Measurements from ENCODE around the gene KIAA0319L. TPM values are rescaled to one million over a fixed set of nuclear protein-coding genes. Genes with fewer than 3 reads are reported as not detected.

KIAA0319L gene
- total RNA-seq, 1 experiment from 2014 or later = 72.6 TPM

DNA sequence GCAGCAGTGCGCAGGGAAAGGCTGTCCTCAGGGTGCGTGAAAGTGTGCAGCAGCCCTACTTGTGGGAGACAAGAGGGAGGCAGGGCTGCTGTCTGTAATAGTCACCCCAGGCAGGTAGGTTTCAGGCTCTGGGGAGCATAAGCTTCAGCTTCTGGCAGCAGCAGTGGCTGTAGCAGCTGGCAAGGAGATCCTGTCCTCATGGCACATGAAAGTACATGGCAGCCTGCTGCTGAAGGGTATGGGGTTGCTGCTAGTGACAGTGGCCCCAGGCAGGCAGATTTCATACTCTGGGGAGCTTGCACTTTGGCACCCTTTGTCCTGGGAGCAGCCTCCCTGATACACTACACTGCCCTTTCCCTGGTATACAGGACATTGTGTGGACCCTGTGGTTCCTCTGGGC is 26.3 kb downstream of the KIAA0319L start:
- TF ChIP-seq, protein P1, sequence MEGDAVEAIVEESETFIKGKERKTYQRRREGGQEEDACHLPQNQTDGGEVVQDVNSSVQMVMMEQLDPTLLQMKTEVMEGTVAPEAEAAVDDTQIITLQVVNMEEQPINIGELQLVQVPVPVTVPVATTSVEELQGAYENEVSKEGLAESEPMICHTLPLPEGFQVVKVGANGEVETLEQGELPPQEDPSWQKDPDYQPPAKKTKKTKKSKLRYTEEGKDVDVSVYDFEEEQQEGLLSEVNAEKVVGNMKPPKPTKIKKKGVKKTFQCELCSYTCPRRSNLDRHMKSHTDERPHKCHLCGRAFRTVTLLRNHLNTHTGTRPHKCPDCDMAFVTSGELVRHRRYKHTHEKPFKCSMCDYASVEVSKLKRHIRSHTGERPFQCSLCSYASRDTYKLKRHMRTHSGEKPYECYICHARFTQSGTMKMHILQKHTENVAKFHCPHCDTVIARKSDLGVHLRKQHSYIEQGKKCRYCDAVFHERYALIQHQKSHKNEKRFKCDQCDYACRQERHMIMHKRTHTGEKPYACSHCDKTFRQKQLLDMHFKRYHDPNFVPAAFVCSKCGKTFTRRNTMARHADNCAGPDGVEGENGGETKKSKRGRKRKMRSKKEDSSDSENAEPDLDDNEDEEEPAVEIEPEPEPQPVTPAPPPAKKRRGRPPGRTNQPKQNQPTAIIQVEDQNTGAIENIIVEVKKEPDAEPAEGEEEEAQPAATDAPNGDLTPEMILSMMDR (IDR thresholded peaks at IDR 0.05; ENCODE audit: unreplicated experiment) = no peak
- CTCF ChIA-PET = no interaction called here
- BruUV-seq (replicated peaks) = no TSS peak
- Mint-ChIP-seq H3K27ac (ENCODE audit: unreplicated experiment) (no peak overlapping the region), H3K27me3 (ENCODE audit: unreplicated experiment) (no peaks in the 10 kb centered on the region), H3K9me3 (ENCODE audit: low read depth, unreplicated experiment) (peaks cover 17% of the 10 kb centered on the region), H3K36me3 (ENCODE audit: insufficient read depth, unreplicated experiment) (peaks cover 21% of the 10 kb centered on the region), H3K4me1 (ENCODE audit: low read depth, unreplicated experiment) (no peaks in the 10 kb centered on the region), H3K4me3 (ENCODE audit: low read depth, unreplicated experiment) (no peak overlapping the region)
- no peak for DNase-seq
- intact Hi-C loops (cut with micrococcal nuclease; ENCODE audit: unreplicated experiment) = no loop called here

DNA sequence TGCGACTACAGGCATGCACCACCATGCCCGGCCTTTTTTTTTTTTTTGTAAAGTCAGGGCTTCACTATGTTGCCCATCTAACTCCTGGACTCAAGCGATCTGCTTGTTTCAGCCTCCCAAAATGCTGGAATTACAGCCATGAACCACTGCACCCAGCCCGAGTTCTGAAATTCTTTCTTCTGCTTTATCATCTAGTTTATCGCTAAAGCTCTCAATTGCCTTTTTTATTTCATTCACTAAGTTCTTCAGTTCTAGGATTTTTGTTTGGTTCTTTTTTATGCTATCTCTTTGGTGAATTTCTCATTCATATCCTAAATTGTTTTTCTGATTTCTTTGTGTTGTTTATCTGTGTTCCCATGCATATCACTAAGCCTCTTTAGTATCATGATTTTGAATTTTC is 27.0 kb downstream of the KIAA0319L start:
- Mint-ChIP-seq H3K27me3 (ENCODE audit: unreplicated experiment) (no peaks in the 10 kb centered on the region), H3K27ac (ENCODE audit: unreplicated experiment) (no peak overlapping the region), H3K4me3 (ENCODE audit: low read depth, unreplicated experiment) (no peak overlapping the region), H3K36me3 (ENCODE audit: insufficient read depth, unreplicated experiment) (peaks cover 21% of the 10 kb centered on the region), H3K4me1 (ENCODE audit: low read depth, unreplicated experiment) (peaks cover 1% of the 10 kb centered on the region), H3K9me3 (ENCODE audit: low read depth, unreplicated experiment) (peaks cover 17% of the 10 kb centered on the region)
- no peak for DNase-seq
- BruUV-seq (replicated peaks) = no TSS peak
- intact Hi-C loops (cut with micrococcal nuclease; ENCODE audit: unreplicated experiment) = no loop called here
- TF ChIP-seq, protein P1 (IDR thresholded peaks at IDR 0.05; ENCODE audit: unreplicated experiment) = no peak
- CTCF ChIA-PET = no interaction called here

DNA sequence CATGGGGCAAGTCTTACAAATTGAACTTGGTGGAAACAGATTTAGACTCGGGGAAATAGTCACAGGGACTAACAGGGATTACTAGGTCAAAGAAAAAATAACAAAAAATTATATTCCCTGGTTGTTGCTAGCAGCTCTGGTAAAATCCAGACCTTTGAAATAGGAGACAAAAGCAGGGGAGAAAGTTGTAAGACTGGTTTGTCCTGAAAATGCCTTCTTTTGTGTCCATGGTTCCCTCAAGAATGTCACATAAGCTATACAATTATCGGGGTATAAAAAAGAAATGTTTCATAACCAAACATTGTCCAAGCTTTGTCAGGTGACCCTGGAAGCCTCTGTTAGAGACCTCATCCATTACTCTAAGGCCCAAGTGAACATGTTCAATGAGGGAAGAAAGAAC is 33.1 kb downstream of the KIAA0319L start:
- DNase-seq = no peak
- CTCF ChIA-PET = interaction anchor here (0.6 to 1.5 kb wide), 2 partner anchors 19 to 440 kb away, joined by 3 to 4 read pairs; no protein-coding TSS in a partner anchor
- BruUV-seq (replicated peaks) = no TSS peak
- Mint-ChIP-seq H3K36me3 (ENCODE audit: insufficient read depth, unreplicated experiment) (peaks cover 12% of the 10 kb centered on the region), H3K27ac (ENCODE audit: unreplicated experiment) (no peak overlapping the region), H3K4me1 (ENCODE audit: low read depth, unreplicated experiment) (peaks cover 23% of the 10 kb centered on the region), H3K4me3 (ENCODE audit: low read depth, unreplicated experiment) (no peak overlapping the region), H3K9me3 (ENCODE audit: low read depth, unreplicated experiment) (peaks cover 14% of the 10 kb centered on the region), H3K27me3 (ENCODE audit: unreplicated experiment) (no peaks in the 10 kb centered on the region)
- intact Hi-C loops (cut with micrococcal nuclease; ENCODE audit: unreplicated experiment) = no loop called here
- TF ChIP-seq, protein P1 (IDR thresholded peaks at IDR 0.05; ENCODE audit: unreplicated experiment) = no peak

DNA sequence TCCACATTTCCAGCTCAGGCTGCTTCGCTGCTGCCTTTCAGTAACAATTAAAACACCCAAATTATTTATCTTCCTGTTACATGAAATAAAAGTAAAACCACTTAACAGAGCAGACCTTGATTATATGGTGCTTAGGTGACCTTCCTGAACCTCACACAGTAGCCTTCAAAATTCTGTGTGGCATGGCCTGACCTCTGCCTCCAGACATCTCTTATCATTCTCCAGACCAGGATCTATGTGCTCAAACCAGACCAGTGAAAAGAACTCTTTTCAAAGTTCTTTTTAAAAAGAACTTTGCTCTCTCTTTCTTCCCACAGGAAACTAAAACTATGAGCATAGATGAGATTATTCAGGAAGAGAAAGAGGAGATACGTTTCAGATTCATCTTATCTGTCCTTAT is 37.8 kb downstream of the KIAA0319L start:
- TF ChIP-seq, protein P1 (IDR thresholded peaks at IDR 0.05; ENCODE audit: unreplicated experiment) = no peak
- Mint-ChIP-seq H3K27ac (ENCODE audit: unreplicated experiment) (no peak overlapping the region), H3K27me3 (ENCODE audit: unreplicated experiment) (no peaks in the 10 kb centered on the region), H3K36me3 (ENCODE audit: insufficient read depth, unreplicated experiment) (peaks cover 7% of the 10 kb centered on the region), H3K4me1 (ENCODE audit: low read depth, unreplicated experiment) (peaks cover 23% of the 10 kb centered on the region), H3K9me3 (ENCODE audit: low read depth, unreplicated experiment) (peaks cover 30% of the 10 kb centered on the region), H3K4me3 (ENCODE audit: low read depth, unreplicated experiment) (no peak overlapping the region)
- CTCF ChIA-PET = no interaction called here
- DNase-seq = no peak
- intact Hi-C loops (cut with micrococcal nuclease; ENCODE audit: unreplicated experiment) = no loop called here
- BruUV-seq (replicated peaks) = no TSS peak

All from Calu3 (cell line).